ENCODE results near the gene MEA1. TPM values are rescaled to one million over a fixed set of nuclear protein-coding genes. Genes with fewer than 3 reads are reported as not detected.

The MEA1 gene
- total RNA-seq, 1 experiment from 2014 or later, result 64.8 TPM

- no TSS peak for BruUV-seq (replicated peaks)
- ChIA-PET POLR2A (interaction anchor here (1.2 kb wide), 1 partner anchor 16 kb away, joined by 4 read pairs; the partner anchor contains the start of gene RRP36), CTCF (no interaction called here), RAD21 (ENCODE audit: low non-redundant PET in 1 of 2, low total read pairs in 2 of 2, uncharacterized antibody in 2 of 2, unreplicated experiment in 2 of 2) (no interaction called here)
- TF ChIP-seq POLR2A (IDR thresholded peaks at IDR 0.05; ENCODE audit: borderline replicate concordance, extremely low read depth, insufficient read depth, insufficient read length) (no peak), SIN3A (IDR thresholded peaks at IDR 0.05; ENCODE audit: low read depth) (no peak), JUND (IDR thresholded peaks at IDR 0.05) (no peak), CBX3 (IDR thresholded peaks at IDR 0.05; ENCODE audit: low read depth) (no peak)
- TF ChIP-seq, protein P1, sequence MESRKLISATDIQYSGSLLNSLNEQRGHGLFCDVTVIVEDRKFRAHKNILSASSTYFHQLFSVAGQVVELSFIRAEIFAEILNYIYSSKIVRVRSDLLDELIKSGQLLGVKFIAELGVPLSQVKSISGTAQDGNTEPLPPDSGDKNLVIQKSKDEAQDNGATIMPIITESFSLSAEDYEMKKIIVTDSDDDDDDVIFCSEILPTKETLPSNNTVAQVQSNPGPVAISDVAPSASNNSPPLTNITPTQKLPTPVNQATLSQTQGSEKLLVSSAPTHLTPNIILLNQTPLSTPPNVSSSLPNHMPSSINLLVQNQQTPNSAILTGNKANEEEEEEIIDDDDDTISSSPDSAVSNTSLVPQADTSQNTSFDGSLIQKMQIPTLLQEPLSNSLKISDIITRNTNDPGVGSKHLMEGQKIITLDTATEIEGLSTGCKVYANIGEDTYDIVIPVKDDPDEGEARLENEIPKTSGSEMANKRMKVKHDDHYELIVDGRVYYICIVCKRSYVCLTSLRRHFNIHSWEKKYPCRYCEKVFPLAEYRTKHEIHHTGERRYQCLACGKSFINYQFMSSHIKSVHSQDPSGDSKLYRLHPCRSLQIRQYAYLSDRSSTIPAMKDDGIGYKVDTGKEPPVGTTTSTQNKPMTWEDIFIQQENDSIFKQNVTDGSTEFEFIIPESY (IDR thresholded peaks at IDR 0.05; ENCODE audit: extremely low read depth, insufficient replicate concordance, low read length), result no peak
- H3K9ac ChIP-seq (ENCODE audit: low read length), result no peak overlapping the region
- H3K4me1 ChIP-seq (ENCODE audit: control insufficient read depth in 1 of 2, insufficient read depth in 2 of 2, low read length in 2 of 2), result no peaks in the 10 kb centered on the region
- no peaks in the 10 kb centered on the region for H4K20me1 ChIP-seq (ENCODE audit: insufficient read depth)
- H3K79me2 ChIP-seq (ENCODE audit: insufficient read depth, low read length), result no peaks in the 10 kb centered on the region
- peaks cover 9 to 14% of the 10 kb centered on the region in 2 experiments for H3K36me3 ChIP-seq (ENCODE audit: control insufficient read depth in 1 of 2, insufficient read depth in 2 of 2, low read length in 2 of 2)
- H3K27me3 ChIP-seq (ENCODE audit: insufficient read depth, low read length), result no peaks in the 10 kb centered on the region
- H3K4me2 ChIP-seq (ENCODE audit: low read length), result no peak overlapping the region
- H3K9me2 ChIP-seq (ENCODE audit: insufficient read depth), result no peaks in the 10 kb centered on the region
- H3K4me3 ChIP-seq (replicated peaks in 1 of 2; ENCODE audit: low read depth in 1 of 2, low read length in 2 of 2), result no peak overlapping the region
- DNase-seq (ENCODE audit: low read depth, low spot score), result no peak
- no peak overlapping the region for H3K27ac ChIP-seq (ENCODE audit: low read depth, low read length)
- intact Hi-C loops (cut with micrococcal nuclease), result no loop called here
- ATAC-seq, result no peak
- H2AFZ ChIP-seq (ENCODE audit: low read depth, low read length, poor library complexity, severe bottlenecking), result no peak overlapping the region
- H3K9me3 ChIP-seq (ENCODE audit: control insufficient read depth in 1 of 2, insufficient read depth in 1 of 2, low read depth in 1 of 2, low read length in 2 of 2), result no peaks in the 10 kb centered on the region
Measured at GRCh38 chr6:43036712-43037111, 23.0 kb upstream of the MEA1 start.

DNA sequence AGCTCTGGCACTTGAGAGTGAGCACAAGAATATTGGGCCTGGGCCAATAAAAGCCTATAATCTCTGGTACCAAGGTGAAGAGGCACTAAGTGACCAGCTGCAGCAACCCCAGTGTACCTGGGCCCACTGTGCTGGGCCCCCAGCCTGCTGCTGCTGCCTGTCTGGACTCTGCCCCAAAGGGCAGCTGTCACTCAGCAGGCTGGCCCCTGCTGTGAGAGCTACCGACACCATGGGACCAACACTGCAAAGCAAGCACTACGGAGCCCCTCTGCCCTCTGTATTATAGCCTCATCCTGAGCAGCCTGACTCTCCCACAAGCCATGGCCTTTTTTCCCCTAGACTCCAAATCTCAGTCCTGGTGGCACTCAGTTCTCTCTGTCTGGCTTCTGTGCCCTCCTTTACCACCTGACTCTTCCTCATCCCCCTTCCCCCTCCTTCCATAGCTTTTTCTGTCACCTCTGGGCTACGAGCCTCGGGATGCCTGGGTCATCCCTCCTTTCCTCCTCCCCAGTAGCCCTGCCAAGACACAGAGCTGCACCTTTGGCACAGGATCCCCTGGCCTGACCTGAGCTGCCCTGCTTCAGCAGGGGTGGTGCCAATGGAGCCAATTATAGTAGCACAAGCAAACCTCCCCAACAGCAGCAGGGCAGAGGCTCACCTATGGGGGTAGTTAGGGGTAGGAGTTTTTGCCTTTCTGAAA lies 21.9 kb upstream of the MEA1 start:
- Histone ChIP-seq H3K4me2 (ENCODE audit: low read length) (no peak overlapping the region), H3K27ac (ENCODE audit: low read depth, low read length) (no peak overlapping the region), H3K4me3 (replicated peaks in 1 of 2; ENCODE audit: low read depth in 1 of 2, low read length in 2 of 2) (no peak overlapping the region), H3K9me2 (ENCODE audit: insufficient read depth) (no peaks in the 10 kb centered on the region), H4K20me1 (ENCODE audit: insufficient read depth) (no peaks in the 10 kb centered on the region), H3K9me3 (ENCODE audit: control insufficient read depth in 1 of 2, insufficient read depth in 1 of 2, low read depth in 1 of 2, low read length in 2 of 2) (no peaks in the 10 kb centered on the region), H3K36me3 (ENCODE audit: control insufficient read depth in 1 of 2, insufficient read depth in 2 of 2, low read length in 2 of 2) (peaks cover 9 to 15% of the 10 kb centered on the region in 2 experiments), H3K9ac (ENCODE audit: low read length) (no peak overlapping the region), H3K27me3 (ENCODE audit: insufficient read depth, low read length) (no peaks in the 10 kb centered on the region), H3K79me2 (ENCODE audit: insufficient read depth, low read length) (no peaks in the 10 kb centered on the region), H2AFZ (ENCODE audit: low read depth, low read length, poor library complexity, severe bottlenecking) (no peak overlapping the region), H3K4me1 (ENCODE audit: control insufficient read depth in 1 of 2, insufficient read depth in 2 of 2, low read length in 2 of 2) (no peaks in the 10 kb centered on the region)
- intact Hi-C loops (cut with micrococcal nuclease), result no loop called here
- ATAC-seq (no peak), DNase-seq (ENCODE audit: low read depth, low spot score) (no peak)
- BruUV-seq (replicated peaks), result no TSS peak
- ChIA-PET CTCF (no interaction called here), POLR2A (interaction anchor here (1.2 kb wide), 1 partner anchor 15 kb away, joined by 4 read pairs; the partner anchor contains the start of gene RRP36), RAD21 (ENCODE audit: low non-redundant PET in 1 of 2, low total read pairs in 2 of 2, uncharacterized antibody in 2 of 2, unreplicated experiment in 2 of 2) (no interaction called here)
- TF ChIP-seq RAD21 (IDR thresholded peaks at IDR 0.05; ENCODE audit: low read depth), result no peak
